HCT116 (cell line): ENCODE measurements around the gene MOCS1. TPM values are rescaled to one million over a fixed set of nuclear protein-coding genes. Genes with fewer than 3 reads are reported as not detected.

Experiments used
- ATAC-seq: fragments of 200-7000 bp; cut with Tn5 transposase; 2 replicates; pipeline ENCODE4 v1.9.1; 2020; ENCODE audit warnings: mild to moderate bottlenecking, moderate library complexity
- BruUV-seq: library from RNA; stranded (reverse); fragments of 400-500 nt; replicated peaks from 2 replicates; lab custom pipeline; 2021; lab: Mats Ljungman, UMichigan
- CTCF ChIA-PET: fragments of 300-600 bp; sonication (Branson Sonifier 250); formaldehyde crosslinking; loops from one replicate; lab custom pipeline; 2021; ENCODE audit warnings: antibody characterized with exemption; lab: Charles Lee
- POLR2A ChIA-PET: fragments of 300-600, 350-600 bp; sonication (Branson Sonifier 250); formaldehyde crosslinking; loops from one replicate; lab custom pipeline; 2021; ENCODE audit warnings: antibody characterized with exemption; lab: Charles Lee
- RAD21 ChIA-PET, 2 experiments: fragments of 300-600 bp; sonication (Branson Sonifier 250); formaldehyde crosslinking; loops; one replicate each; lab custom pipeline; 2023; ENCODE audit warnings: low total read pairs in 2 of 2; ENCODE audit not compliant: uncharacterized antibody in 2 of 2, unreplicated experiment in 2 of 2, low non-redundant PET in 1 of 2; lab: Charles Lee
- DNase-seq: peaks from one replicate; pipeline ENCODE4 v3.0.0-alpha.2; 2010; ENCODE audit warnings: low read depth, low spot score
- H2AFZ ChIP-seq: fragments of 200-600 bp; shearing (Covaris generic), sonication (generic); 2 replicates; pipeline ENCODE4 v1.6.1; 2017; ENCODE audit warnings: low read depth, mixed run types, mixed read lengths, antibody characterized with exemption, low read length; ENCODE audit not compliant: poor library complexity, severe bottlenecking
- H3K27ac ChIP-seq: 2 replicates; pipeline ENCODE4 v1.5.1; 2012; ENCODE audit warnings: low read depth, low read length
- H3K27me3 ChIP-seq: fragments of 200-600 bp; sonication (generic); 2 replicates; pipeline ENCODE4 v1.6.1; 2016; ENCODE audit warnings: mixed run types, low read length, mixed read lengths; ENCODE audit not compliant: insufficient read depth
- H3K36me3 ChIP-seq, 2 experiments: fragments of 200-500 bp in 1 of 2; fragments of 200-600 bp in 1 of 2; sonication (Bioruptor generic) in 1 of 2; sonication (generic) in 1 of 2; 2 replicates each; pipeline versions ENCODE4 v1.5.1 to v1.6.1; 2014 to 2016; ENCODE audit warnings: low read length in 2 of 2, inconsistent platforms in 1 of 2, mixed read lengths in 1 of 2, mixed run types in 1 of 2; ENCODE audit not compliant: insufficient read depth in 2 of 2, control insufficient read depth in 1 of 2
- H3K4me1 ChIP-seq, 2 experiments: fragments of 200-600 bp in 1 of 2; sonication (generic) in 1 of 2; 2 replicates each; pipeline versions ENCODE4 v1.5.1 to v1.6.1; 2012 to 2017; ENCODE audit warnings: low read length in 2 of 2, inconsistent platforms in 1 of 2, mild to moderate bottlenecking in 1 of 2, mixed read lengths in 1 of 2, mixed run types in 1 of 2, moderate library complexity in 1 of 2; ENCODE audit not compliant: insufficient read depth in 2 of 2, control insufficient read depth in 1 of 2
- H3K4me2 ChIP-seq: fragments of 200-600 bp; sonication (generic); 2 replicates; pipeline ENCODE4 v1.6.1; 2017; ENCODE audit warnings: mixed run types, low read length, mixed read lengths
- H3K4me3 ChIP-seq, 2 experiments: fragments of 200-600 bp in 1 of 2; sonication (generic) in 1 of 2; replicated peaks in 1 of 2; 2 replicates each; pipeline ENCODE4 v1.5.1; 2011 to 2016; ENCODE audit warnings: low read length in 2 of 2, control low read depth in 1 of 2, low read depth in 1 of 2, mild to moderate bottlenecking in 1 of 2, mixed read lengths in 1 of 2, mixed run types in 1 of 2
- H3K79me2 ChIP-seq: fragments of 200-600 bp; sonication (generic); 2 replicates; pipeline ENCODE4 v1.6.1; 2017; ENCODE audit warnings: mild to moderate bottlenecking, mixed run types, low read length, moderate library complexity, mixed read lengths; ENCODE audit not compliant: insufficient read depth
- H3K9ac ChIP-seq: fragments of 200-600 bp; sonication (generic); 2 replicates; pipeline ENCODE4 v1.6.1; 2016; ENCODE audit warnings: low read length, mixed read lengths
- H3K9me2 ChIP-seq: fragments of 200-600 bp; sonication (generic), shearing (Covaris generic); 2 replicates; pipeline ENCODE4 v1.6.1; 2017; ENCODE audit warnings: mixed run types, mild to moderate bottlenecking, moderate library complexity; ENCODE audit not compliant: insufficient read depth
- H3K9me3 ChIP-seq, 2 experiments: fragments of 200-500 bp in 1 of 2; fragments of 200-600 bp in 1 of 2; sonication (Bioruptor generic) in 1 of 2; sonication (generic) in 1 of 2; 2 replicates each; pipeline ENCODE4 v1.6.1; 2014 to 2017; ENCODE audit warnings: low read length in 2 of 2, mixed read lengths in 2 of 2, inconsistent platforms in 1 of 2, low read depth in 1 of 2, mild to moderate bottlenecking in 1 of 2, mixed run types in 1 of 2, moderate library complexity in 1 of 2; ENCODE audit not compliant: control insufficient read depth in 1 of 2, insufficient read depth in 1 of 2
- H4K20me1 ChIP-seq: fragments of 200-600 bp; sonication (generic), shearing (Covaris generic); 2 replicates; pipeline ENCODE4 v1.6.1; 2017; ENCODE audit warnings: mixed run types, mild to moderate bottlenecking, moderate library complexity; ENCODE audit not compliant: insufficient read depth
- EGR1 ChIP-seq: IDR thresholded peaks from 2 replicates; pipeline ENCODE4 v1.6.1; 2012; ENCODE audit warnings: low read depth
- ELF1 ChIP-seq: IDR thresholded peaks from 2 replicates; pipeline ENCODE4 v1.6.1; 2012; ENCODE audit warnings: low read depth, borderline replicate concordance
- EZH2phosphoT487 ChIP-seq: fragments of 200-600 bp; IDR thresholded peaks from 2 replicates; pipeline ENCODE4 v1.6.1; 2018; ENCODE audit warnings: antibody characterized with exemption, borderline replicate concordance
- FOSL1 ChIP-seq: IDR thresholded peaks from 2 replicates; pipeline ENCODE4 v1.6.1; 2012; ENCODE audit warnings: low read depth
- POLR2A ChIP-seq: IDR thresholded peaks from 2 replicates; pipeline ENCODE4 v1.7.0; 2011; ENCODE audit warnings: borderline replicate concordance; ENCODE audit not compliant: insufficient read depth, insufficient read length; ENCODE audit errors: extremely low read depth
- RAD21 ChIP-seq: IDR thresholded peaks from 2 replicates; pipeline ENCODE4 v1.6.1; 2012; ENCODE audit warnings: low read depth, mild to moderate bottlenecking
- TCF7L2 ChIP-seq: IDR thresholded peaks from 2 replicates; pipeline ENCODE4 v1.7.0; 2011; ENCODE audit warnings: borderline replicate concordance, inconsistent platforms; ENCODE audit not compliant: insufficient read depth, insufficient read length; ENCODE audit errors: extremely low read depth
- intact Hi-C: fragments of 100-400 bp; cut with micrococcal nuclease; formaldehyde crosslinking; loops from 2 replicates; pipeline ENCODE4 v1.10.0; 2022
- total RNA-seq: library from RNA; stranded (reverse); gene quantifications from one replicate; pipeline ENCODE4 v1.2.1, GENCODE V29; 2021; ENCODE audit not compliant: unreplicated experiment
- TF ChIP-seq, protein P1 (sequence below), 3 experiments: fragments of 200-600 bp in 1 of 3; sonication (generic) in 1 of 3; IDR thresholded peaks in 2 of 3; conservative IDR thresholded peaks in 1 of 3; 2 replicates each; pipeline ENCODE4 v1.5.1; 2012 to 2017; ENCODE audit warnings: low read depth in 2 of 3, low read length in 2 of 3, antibody characterized with exemption in 1 of 3, borderline replicate concordance in 1 of 3, control low read depth in 1 of 3, mild to moderate bottlenecking in 1 of 3, mixed read lengths in 1 of 3, mixed run types in 1 of 3, moderate library complexity in 1 of 3; ENCODE audit not compliant: insufficient read depth in 1 of 3
- TF ChIP-seq, protein P2 (sequence below): IDR thresholded peaks from 2 replicates; pipeline ENCODE4 v1.6.1; 2012; ENCODE audit warnings: low read depth
- TF ChIP-seq, protein P3 (sequence below): IDR thresholded peaks from 2 replicates; pipeline ENCODE4 v1.6.1; 2011; ENCODE audit warnings: mild to moderate bottlenecking, low read length, moderate library complexity; ENCODE audit not compliant: insufficient replicate concordance; ENCODE audit errors: extremely low read depth

Gene MOCS1
- total RNA-seq, 1 experiment from 2014 or later, result 9.3 TPM

DNA sequence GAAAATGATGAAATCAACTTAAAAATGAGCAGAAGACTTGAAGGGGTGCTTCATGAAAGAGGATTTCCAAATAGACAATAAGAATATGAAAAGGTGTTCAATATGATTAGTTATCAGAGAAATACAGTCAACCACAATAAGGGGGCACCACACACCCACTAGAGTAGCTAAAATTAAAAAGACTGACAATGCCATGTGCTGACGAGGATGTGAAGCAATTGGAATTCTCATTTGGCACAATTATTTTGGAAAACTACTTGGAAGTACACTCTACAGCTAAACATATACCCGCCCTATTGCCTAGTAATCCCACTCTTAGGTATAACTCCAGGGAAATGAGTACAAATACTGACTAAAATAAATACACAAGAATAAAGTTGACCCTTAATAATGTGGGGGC, 45.0 kb downstream of the MOCS1 start:
- Histone ChIP-seq H3K4me3 (no peak overlapping the region), H4K20me1 (no peaks in the 10 kb centered on the region), H3K9me2 (no peaks in the 10 kb centered on the region), H3K4me2 (no peak overlapping the region), H3K9me3 (no peaks in the 10 kb centered on the region), H3K36me3 (no peaks in the 10 kb centered on the region), H2AFZ (no peak overlapping the region), H3K27ac (no peak overlapping the region), H3K9ac (no peak overlapping the region), H3K27me3 (peaks cover 23% of the 10 kb centered on the region), H3K79me2 (no peaks in the 10 kb centered on the region), H3K4me1 (no peaks in the 10 kb centered on the region)
- ChIA-PET RAD21 (no interaction called here), CTCF (no interaction called here), POLR2A (no interaction called here)
- DNase-seq (no peak), ATAC-seq (no peak)
- intact Hi-C loops, result no loop called here
- TF ChIP-seq RAD21 (0 out of 2 replicates have a peak, but pooled peaks have one; percentile 8), FOSL1 (no peak), POLR2A (no peak), EZH2phosphoT487 (no peak), ELF1 (no peak), TCF7L2 (no peak), EGR1 (no peak)
- TF ChIP-seq, protein P1, sequence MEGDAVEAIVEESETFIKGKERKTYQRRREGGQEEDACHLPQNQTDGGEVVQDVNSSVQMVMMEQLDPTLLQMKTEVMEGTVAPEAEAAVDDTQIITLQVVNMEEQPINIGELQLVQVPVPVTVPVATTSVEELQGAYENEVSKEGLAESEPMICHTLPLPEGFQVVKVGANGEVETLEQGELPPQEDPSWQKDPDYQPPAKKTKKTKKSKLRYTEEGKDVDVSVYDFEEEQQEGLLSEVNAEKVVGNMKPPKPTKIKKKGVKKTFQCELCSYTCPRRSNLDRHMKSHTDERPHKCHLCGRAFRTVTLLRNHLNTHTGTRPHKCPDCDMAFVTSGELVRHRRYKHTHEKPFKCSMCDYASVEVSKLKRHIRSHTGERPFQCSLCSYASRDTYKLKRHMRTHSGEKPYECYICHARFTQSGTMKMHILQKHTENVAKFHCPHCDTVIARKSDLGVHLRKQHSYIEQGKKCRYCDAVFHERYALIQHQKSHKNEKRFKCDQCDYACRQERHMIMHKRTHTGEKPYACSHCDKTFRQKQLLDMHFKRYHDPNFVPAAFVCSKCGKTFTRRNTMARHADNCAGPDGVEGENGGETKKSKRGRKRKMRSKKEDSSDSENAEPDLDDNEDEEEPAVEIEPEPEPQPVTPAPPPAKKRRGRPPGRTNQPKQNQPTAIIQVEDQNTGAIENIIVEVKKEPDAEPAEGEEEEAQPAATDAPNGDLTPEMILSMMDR (IDR thresholded peaks at IDR 0.05 in 2 of 3, conservative IDR thresholded peaks at IDR 0.05 in 1 of 3; ENCODE audit: borderline replicate concordance in 1 of 3, insufficient read depth in 1 of 3, low read depth in 2 of 3, low read length in 2 of 3), result 0 out of 6 replicates have a peak, but pooled peaks of 1 of the 3 experiments have one; percentile 9
- TF ChIP-seq, protein P2, sequence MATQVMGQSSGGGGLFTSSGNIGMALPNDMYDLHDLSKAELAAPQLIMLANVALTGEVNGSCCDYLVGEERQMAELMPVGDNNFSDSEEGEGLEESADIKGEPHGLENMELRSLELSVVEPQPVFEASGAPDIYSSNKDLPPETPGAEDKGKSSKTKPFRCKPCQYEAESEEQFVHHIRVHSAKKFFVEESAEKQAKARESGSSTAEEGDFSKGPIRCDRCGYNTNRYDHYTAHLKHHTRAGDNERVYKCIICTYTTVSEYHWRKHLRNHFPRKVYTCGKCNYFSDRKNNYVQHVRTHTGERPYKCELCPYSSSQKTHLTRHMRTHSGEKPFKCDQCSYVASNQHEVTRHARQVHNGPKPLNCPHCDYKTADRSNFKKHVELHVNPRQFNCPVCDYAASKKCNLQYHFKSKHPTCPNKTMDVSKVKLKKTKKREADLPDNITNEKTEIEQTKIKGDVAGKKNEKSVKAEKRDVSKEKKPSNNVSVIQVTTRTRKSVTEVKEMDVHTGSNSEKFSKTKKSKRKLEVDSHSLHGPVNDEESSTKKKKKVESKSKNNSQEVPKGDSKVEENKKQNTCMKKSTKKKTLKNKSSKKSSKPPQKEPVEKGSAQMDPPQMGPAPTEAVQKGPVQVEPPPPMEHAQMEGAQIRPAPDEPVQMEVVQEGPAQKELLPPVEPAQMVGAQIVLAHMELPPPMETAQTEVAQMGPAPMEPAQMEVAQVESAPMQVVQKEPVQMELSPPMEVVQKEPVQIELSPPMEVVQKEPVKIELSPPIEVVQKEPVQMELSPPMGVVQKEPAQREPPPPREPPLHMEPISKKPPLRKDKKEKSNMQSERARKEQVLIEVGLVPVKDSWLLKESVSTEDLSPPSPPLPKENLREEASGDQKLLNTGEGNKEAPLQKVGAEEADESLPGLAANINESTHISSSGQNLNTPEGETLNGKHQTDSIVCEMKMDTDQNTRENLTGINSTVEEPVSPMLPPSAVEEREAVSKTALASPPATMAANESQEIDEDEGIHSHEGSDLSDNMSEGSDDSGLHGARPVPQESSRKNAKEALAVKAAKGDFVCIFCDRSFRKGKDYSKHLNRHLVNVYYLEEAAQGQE, result no peak
- TF ChIP-seq, protein P3, sequence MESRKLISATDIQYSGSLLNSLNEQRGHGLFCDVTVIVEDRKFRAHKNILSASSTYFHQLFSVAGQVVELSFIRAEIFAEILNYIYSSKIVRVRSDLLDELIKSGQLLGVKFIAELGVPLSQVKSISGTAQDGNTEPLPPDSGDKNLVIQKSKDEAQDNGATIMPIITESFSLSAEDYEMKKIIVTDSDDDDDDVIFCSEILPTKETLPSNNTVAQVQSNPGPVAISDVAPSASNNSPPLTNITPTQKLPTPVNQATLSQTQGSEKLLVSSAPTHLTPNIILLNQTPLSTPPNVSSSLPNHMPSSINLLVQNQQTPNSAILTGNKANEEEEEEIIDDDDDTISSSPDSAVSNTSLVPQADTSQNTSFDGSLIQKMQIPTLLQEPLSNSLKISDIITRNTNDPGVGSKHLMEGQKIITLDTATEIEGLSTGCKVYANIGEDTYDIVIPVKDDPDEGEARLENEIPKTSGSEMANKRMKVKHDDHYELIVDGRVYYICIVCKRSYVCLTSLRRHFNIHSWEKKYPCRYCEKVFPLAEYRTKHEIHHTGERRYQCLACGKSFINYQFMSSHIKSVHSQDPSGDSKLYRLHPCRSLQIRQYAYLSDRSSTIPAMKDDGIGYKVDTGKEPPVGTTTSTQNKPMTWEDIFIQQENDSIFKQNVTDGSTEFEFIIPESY, result no peak
- no TSS peak for BruUV-seq
